ENCODE measurements around the gene SCUBE3. TPM values are rescaled to one million over a fixed set of nuclear protein-coding genes. Genes with fewer than 3 reads are reported as not detected.

Gene SCUBE3
- total RNA-seq, 4 donors from 2014 or later: 1.5 to 8.8 (median 5.6) TPM

- Histone ChIP-seq H3K27me3 (no peaks in the 10 kb centered on the region), H3K9me3 (no peaks in the 10 kb centered on the region), H3K4me3 (no peak overlapping the region), H3K27ac (replicated peaks in 1 of 4) (no peak overlapping the region), H3K4me1 (peaks cover 23 to 38% (median 32%) of the 10 kb centered on the region in 4 donors), H3K36me3 (peaks cover 22 to 28% (median 27%) of the 10 kb centered on the region in 4 donors)
- DNase-seq (ENCODE audit: extremely low spot score): no peak
- intact Hi-C loops (cut with DNase I): no loop called here
- TF ChIP-seq EP300 (IDR thresholded peaks at IDR 0.05) (no peak), CTCF (IDR thresholded peaks at IDR 0.05) (no peak), POLR2A (IDR thresholded peaks at IDR 0.05; ENCODE audit: low read depth) (no peak), POLR2AphosphoS5 (IDR thresholded peaks at IDR 0.05) (no peak)
- WGBS: 100% methylated on average over 3 of the region's 3 CpGs
These were observed 65.0 kb downstream of the SCUBE3 start for GRCh38 chr6:35278708-35279107.

GRCh38 chr6:35280903-35281302, 67.1 kb downstream of the SCUBE3 start:
- 57% methylated on average over 4 of the region's 4 CpGs for WGBS
- H3K9me3 ChIP-seq: no peaks in the 10 kb centered on the region
- DNase-seq (ENCODE audit: extremely low spot score): no peak

GRCh38 chr6:35282472-35282871, 68.7 kb downstream of the SCUBE3 start:
- TF ChIP-seq CTCF (IDR thresholded peaks at IDR 0.05) (no peak), POLR2A (IDR thresholded peaks at IDR 0.05; ENCODE audit: low read depth) (no peak), EP300 (IDR thresholded peaks at IDR 0.05) (no peak)
- H3K36me3 ChIP-seq: peaks cover 47 to 65% (median 65%) of the 10 kb centered on the region in 4 donors
- no peaks in the 10 kb centered on the region for H3K27me3 ChIP-seq
- no peak overlapping the region for H3K4me3 ChIP-seq
- intact Hi-C loops (cut with DNase I): no loop called here
- DNase-seq (ENCODE audit: extremely low spot score): no peak
- 89% methylated on average over 2 of the region's 2 CpGs for WGBS
- H3K9me3 ChIP-seq: no peaks in the 10 kb centered on the region
- H3K4me1 ChIP-seq: peaks cover 5 to 18% (median 14%) of the 10 kb centered on the region in 4 donors
- H3K27ac ChIP-seq (replicated peaks in 1 of 4): no peak overlapping the region

More at GRCh38 chr6:35280903-35281302, 67.1 kb downstream of the SCUBE3 start:
- intact Hi-C loops (cut with DNase I): no loop called here
- Histone ChIP-seq H3K4me1 (peaks cover 4 to 17% (median 14%) of the 10 kb centered on the region in 4 donors), H3K36me3 (peaks cover 37 to 50% (median 49%) of the 10 kb centered on the region in 4 donors), H3K27ac (replicated peaks in 1 of 4) (no peak overlapping the region), H3K27me3 (no peaks in the 10 kb centered on the region), H3K4me3 (no peak overlapping the region)
- no peak for TF ChIP-seq POLR2A (IDR thresholded peaks at IDR 0.05; ENCODE audit: low read depth)
- TF ChIP-seq CTCF (IDR thresholded peaks at IDR 0.05): no peak
- no peak for TF ChIP-seq POLR2AphosphoS5 (IDR thresholded peaks at IDR 0.05)
- no peak for TF ChIP-seq EP300 (IDR thresholded peaks at IDR 0.05)

- intact Hi-C loops (cut with DNase I): no loop called here
- Histone ChIP-seq H3K36me3 (peaks cover 56 to 74% (median 74%) of the 10 kb centered on the region in 4 donors), H3K9me3 (no peaks in the 10 kb centered on the region), H3K4me1 (peaks cover 10 to 22% (median 14%) of the 10 kb centered on the region in 4 donors), H3K27me3 (no peaks in the 10 kb centered on the region), H3K4me3 (no peak overlapping the region), H3K27ac (replicated peaks in 1 of 4) (no peak overlapping the region)
- TF ChIP-seq CTCF (IDR thresholded peaks at IDR 0.05) (no peak), POLR2AphosphoS5 (IDR thresholded peaks at IDR 0.05) (no peak), EP300 (IDR thresholded peaks at IDR 0.05) (no peak), POLR2A (IDR thresholded peaks at IDR 0.05; ENCODE audit: low read depth) (no peak)
- no peak for DNase-seq (ENCODE audit: extremely low spot score)
- WGBS: 80% methylated on average over 2 of the region's 2 CpGs
These were observed 69.6 kb downstream of the SCUBE3 start for GRCh38 chr6:35283361-35283760.

All from esophagus muscularis mucosa (tissue), 4 donors.